GM19397 (cell line): ENCODE data around the gene LTV1.
A peak's percentile ranks its signal among the peaks of the same experiment; 100 is the strongest.
"Not testable (repeated sequence)": the region's sequence is repeated elsewhere in the genome, so short reads cannot be mapped to it uniquely, and the experiment has no call there.

ENCODE experiments used
- ATAC-seq: cut with Tn5 transposase; IDR thresholded peaks from one replicate; pipeline ENCODE4 v1.9.1; 2021; ENCODE audit warnings: mild to moderate bottlenecking, moderate library complexity; ENCODE audit not compliant: unreplicated experiment

LTV1 gene

GRCh38 chr6:143842461-143842901 is 657 bp upstream of the LTV1 start:
- no peak for ATAC-seq

GRCh38 chr6:143843677-143843999 is 500 bp downstream of the LTV1 start:
- peak; percentile 0 for ATAC-seq

GRCh38 chr6:143844006-143844405 is 868 bp downstream of the LTV1 start:
- ATAC-seq = no peak

GRCh38 chr6:143845033-143845432 is 1.9 kb downstream of the LTV1 start:
- no peak for ATAC-seq

GRCh38 chr6:143851706-143852105 is 8.6 kb downstream of the LTV1 start:
- not testable (repeated sequence) for ATAC-seq

DNA sequence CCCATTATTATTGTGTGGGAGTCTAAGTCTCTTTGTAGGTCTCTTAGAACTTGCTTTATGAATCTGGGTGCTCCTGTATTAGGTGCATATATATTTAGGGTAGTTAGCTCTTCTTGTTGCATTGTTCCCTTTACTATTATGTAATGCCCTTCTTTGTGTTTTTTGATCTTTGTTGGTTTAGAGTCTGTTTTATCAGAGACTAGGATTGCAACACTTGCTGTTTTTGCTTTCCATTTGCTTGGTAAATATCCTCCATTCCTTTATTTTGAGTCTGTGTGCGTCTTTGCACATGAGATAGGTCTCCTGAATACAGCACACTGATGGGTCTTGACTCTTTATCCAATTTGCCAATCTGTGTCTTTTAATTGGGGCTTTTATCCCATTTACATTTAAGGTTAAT is 11.9 kb downstream of the LTV1 start:
- ATAC-seq = not testable (repeated sequence)

GRCh38 chr6:143856762-143857161 is 13.6 kb downstream of the LTV1 start:
- not testable (repeated sequence) for ATAC-seq

- ATAC-seq = no peak
These were observed 14.5 kb downstream of the LTV1 start for GRCh38 chr6:143857651-143858050.

- ATAC-seq = no peak
These were observed 16.9 kb downstream of the LTV1 start for GRCh38 chr6:143859891-143860660.

GRCh38 chr6:143863771-143864170 is 20.6 kb downstream of the LTV1 start:
- no peak for ATAC-seq

DNA sequence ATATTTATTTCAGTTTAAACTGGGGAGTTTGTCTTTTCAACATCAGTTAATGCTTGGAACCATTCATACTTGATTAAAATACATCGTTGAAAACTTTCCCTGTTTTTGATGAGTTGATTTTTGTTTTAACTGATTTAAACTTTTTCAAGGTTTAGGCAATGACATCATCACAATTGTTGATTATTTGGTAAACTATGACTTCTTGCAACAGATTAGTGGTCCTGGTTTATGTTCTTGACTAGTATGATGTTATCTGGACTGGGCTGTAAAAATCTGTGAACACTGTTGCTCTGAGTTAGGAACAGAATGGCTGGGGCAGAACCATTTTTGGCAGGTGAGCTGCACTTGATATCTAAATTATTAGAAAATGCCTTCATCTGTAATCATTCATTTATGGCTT is 21.1 kb downstream of the LTV1 start, which contains the start of gene ZC2HC1B:
TSS of gene ZC2HC1B (plus strand) at position 241 of the 400 bp plus-strand sequence. CDS start at position 307, 66 bp downstream.
- ATAC-seq = no peak

DNA sequence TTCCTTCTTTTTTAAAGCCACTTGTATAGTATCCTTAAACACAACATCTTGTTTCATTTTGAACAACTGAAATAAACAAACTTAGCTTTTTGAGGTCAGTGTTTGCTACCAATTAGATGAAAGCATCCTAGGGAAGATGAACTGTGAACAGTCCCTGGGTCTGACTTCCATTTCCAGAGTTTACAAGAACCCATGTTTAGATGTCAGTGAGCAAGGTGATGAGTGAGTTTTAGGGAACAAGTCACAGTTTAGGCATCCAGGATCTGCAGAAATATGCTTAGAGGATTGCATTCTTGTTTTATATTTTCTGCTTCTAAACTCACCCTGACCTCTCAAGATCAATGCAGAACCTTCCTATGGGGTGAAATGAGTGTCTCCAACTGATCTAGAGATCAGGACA is 24.1 kb downstream of the LTV1 start:
- ATAC-seq = no peak

- ATAC-seq = not testable (repeated sequence)
These were observed 25.7 kb downstream of the LTV1 start for GRCh38 chr6:143868808-143869207.

- not testable (repeated sequence) for ATAC-seq
These were observed 28.1 kb downstream of the LTV1 start for GRCh38 chr6:143871202-143871730.

DNA sequence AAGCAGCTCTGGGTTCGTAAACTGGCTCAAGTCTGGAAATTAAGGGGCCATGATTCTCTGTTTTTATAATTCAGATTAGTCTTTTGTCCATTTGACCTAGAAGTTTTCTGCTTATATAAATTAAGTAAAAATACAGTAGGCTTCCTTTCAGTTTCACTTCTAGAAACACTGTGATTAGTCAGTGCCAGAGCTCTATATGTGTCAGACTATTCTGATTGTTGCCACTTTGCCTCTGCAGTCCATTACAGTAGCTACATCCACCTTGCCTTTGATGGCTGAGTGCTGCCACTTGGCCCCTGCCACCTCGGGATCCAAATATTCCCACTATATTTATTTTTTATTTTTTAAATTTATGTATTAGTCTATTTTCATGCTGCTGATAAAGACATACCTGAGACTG is 29.1 kb downstream of the LTV1 start:
- peak; percentile 71 for ATAC-seq

DNA sequence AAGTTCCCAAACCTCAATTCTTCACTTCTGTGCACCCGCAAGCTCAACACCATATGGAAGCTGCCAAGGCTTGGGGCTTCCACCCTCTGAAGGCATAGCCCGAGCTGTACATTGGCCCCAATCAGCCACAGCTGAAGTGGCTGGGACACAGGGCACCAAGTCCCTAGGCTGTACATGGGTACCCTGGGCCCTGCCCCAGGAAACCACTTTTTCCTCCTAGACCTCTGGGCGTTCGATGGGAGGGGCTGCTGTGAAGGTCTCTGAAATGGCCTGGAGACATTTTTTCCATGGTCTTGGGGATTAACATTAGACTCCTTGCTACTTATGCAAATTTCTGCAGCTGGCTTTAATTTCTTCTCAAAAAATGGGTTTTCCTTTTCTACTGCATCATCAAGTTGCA is 30.5 kb downstream of the LTV1 start:
- not testable (repeated sequence) for ATAC-seq

- ATAC-seq = not testable (repeated sequence)
These were observed 31.4 kb downstream of the LTV1 start for GRCh38 chr6:143874503-143874902.

DNA sequence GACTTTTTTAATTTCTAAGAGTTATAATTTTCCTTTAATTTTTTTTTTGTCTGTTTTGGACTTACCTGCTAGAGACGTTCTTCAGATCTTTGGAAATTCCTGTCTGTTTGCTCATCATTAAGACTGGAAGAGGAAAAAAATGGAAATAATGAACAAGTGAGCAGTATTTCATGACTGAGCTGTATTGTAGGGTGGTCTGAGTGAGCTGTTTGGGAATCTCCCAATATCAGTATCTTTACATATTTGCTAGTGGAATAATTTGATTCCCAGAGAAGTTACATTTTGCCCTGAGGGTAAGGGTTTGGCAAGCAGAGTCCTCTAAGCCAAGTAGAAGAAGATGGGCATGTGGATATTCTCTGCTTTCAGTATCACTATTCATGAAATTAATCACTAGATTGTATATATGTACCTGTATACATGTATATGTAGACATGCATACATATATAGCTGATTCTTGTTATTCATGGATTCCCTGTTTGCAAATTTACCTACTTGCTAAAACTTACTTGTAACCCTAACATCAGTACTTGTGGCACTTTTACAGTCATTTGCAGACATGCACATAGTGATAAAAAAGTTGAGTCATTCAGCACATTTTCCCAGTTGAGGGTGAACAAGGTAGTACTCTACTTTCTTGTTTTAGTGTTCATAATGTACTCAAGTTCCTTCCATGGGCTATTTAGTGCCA is 34.6 kb downstream of the LTV1 start:
- ATAC-seq = no peak

DNA sequence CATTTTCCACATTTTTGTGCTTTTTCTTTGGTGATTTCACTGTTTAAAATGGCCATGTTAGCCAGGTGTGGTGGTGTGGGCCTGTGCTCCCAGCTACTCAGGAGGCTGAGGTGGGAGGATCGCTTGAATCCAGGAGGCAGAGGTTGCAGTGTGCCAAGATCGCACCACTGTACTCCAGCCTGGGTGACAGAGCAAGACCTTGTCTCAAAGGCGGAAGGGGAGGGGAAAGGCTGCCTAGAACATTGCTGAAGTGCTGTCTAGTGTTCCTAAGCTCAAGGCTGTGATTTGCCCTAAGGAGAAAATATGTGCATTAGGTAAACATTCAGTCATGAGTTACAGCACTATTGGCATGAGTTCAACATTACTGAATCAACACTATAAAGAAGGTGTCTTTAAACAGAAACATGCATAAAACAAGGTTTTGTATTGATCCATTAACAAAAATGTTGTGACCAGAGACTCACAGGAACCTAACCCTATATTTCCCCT is 35.2 kb downstream of the LTV1 start:
- ATAC-seq = no peak

GRCh38 chr6:143880412-143880811 is 37.3 kb downstream of the LTV1 start:
- ATAC-seq = no peak

DNA sequence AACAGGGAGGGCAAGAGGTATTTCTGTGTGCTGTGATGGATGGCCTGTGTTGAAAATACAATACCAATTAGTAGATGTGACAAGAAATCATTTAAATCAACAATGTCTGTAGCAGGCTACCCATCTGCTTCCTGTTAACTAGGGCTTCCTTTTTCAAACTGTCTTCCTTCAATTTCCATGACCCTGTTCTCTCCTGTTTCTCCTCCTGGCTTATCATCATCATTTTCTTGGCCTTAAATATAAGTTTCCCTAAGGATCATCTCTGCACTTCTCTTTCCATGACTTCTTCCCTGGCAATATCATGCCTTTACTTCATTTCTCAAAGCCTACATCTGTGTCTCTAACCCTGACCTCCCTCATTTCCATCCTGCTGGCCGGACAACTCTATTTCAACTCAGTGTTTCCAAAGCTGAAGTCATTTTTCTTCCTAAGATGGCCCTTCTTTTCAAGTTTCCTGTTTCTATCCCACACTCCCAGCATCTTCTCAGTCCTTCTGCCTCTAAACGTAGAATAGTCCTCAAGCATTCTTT is 39.3 kb downstream of the LTV1 start:
- ATAC-seq = no peak
